HG03442 (cell line): ENCODE measurements around the gene FCHSD1.
"Not testable (repeated sequence)": the region's sequence is repeated elsewhere in the genome, so short reads cannot be mapped to it uniquely, and the experiment has no call there.

Experiments used
- ATAC-seq: cut with Tn5 transposase; IDR thresholded peaks from one replicate; pipeline ENCODE4 v1.9.1; 2021; ENCODE audit warnings: mild to moderate bottlenecking, moderate library complexity; ENCODE audit not compliant: unreplicated experiment

Gene FCHSD1

DNA sequence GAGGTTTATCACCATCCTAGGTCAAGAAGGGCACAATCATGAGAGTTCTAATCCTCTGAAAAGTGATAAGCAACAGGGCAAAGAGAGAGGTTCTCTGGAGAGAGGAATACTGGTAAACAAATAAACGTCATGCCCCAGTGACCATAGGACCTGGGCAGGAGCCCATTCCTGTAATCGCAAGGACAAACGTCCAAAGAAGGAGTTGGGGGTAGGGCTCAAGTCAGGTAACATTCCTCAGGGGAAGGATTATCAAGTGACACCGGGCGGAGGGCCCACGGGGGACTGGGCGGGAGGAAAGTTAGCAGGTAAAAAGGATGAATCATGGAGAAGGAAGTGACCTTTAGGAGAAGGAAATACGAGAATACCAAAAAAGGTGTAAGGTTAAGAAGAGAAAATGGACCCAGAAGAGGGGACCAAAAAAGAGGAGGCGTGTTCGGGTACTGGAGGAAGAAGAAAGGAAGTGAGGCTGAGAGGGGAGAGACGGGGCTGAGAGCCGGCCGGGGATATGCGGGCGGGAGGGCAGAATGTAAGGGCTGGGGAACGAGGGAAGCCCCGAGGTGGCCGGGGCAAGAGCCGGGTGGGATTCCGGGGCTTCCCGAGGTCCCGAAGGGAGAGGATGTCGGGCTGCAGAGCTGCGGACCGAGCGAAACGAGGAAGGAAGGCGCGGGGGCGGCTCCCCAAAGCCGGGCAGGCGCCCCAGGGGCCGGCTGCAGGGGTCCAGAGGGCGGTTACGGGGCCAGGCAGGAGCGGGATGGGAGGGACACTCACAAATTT is 33.0 kb downstream of the FCHSD1 start:
- ATAC-seq = peak; percentile 15

DNA sequence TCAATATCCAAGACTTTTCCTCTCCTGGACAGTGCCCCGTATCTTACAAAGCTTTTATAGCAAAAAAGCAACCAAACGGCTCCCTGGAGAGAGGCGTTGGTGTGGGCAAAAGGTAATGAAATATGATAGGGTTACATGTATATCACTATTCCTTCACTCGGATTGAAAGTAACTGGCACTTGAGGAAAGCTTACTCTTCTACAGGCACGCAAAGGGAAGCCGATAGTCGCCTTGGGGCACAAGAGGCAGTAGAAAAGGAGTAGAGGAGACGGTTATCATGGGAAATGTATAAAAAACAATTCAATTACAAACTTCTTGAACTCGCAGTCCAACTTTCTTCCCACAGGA is 33.6 kb downstream of the FCHSD1 start:
- ATAC-seq = no peak

DNA sequence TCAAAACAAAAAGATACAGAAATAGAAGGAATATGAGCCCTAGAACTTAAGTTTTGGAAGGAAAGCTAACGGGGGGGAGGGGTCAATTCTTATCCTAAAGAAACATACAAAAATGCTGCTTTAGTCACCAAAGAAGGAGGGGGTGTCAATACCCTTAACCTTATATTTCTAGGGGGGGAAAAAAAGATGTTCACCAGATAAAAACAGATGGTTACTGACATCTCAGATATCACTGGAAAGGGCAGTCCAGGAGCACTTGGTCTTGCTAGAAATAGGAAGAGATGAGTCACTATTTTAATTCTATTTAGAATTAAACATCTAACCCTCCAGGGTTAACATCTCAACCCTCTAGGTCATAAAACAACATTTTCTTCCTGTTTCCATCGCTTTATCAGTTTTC is 34.1 kb downstream of the FCHSD1 start:
- ATAC-seq = no peak

DNA sequence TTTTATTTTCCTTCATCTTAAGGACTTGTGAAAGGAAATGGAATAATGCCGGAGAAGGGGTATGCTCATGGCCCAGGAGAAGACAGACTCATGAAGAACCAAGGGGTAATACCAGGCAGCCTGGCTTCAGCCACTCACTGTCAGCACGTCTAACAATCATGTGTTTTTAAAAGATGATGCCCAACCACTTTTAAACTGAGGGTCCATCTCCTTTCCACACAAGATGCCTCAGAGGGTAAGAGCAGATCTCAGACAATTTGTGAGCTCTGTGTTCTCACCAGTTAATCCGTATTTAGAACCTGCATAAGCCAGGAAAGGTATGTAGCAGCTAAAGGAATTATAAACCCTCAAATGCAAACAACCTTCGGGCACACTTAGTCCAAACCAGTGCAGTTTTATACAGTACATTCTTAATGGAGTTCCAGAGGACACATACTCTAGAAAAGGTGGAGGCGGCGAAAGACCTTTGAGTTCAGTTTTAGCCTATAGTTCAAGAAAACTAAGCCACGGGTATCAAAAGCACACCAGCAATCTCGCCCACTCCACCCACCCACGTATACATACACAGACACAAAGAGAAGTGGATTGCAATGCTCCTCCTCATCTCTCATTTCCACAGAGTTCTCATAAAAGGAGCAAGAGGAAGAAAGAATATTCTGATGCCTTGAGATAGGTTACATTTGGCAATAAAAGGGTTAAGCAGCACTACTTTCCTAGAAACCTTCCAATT is 35.1 kb downstream of the FCHSD1 start:
- ATAC-seq = no peak

DNA sequence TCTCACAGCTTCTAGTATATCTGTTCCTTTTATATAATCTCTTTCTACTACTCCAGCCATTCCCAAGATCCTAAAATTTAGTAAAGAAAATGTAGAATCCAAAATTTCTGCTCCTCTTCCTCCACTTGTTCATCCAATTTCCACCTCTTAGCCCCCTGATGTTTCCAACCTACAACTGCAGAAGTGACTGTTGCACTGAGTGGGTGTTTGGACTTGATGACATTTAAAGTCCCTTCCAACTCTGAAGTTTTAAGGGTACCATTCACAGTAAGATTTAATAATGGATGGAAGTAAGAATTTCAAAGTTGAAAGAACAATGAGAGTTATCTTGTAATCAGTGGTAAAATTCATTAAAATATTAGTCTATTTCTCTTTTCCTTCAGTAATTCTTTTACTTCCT is 37.9 kb downstream of the FCHSD1 start:
- ATAC-seq = no peak

DNA sequence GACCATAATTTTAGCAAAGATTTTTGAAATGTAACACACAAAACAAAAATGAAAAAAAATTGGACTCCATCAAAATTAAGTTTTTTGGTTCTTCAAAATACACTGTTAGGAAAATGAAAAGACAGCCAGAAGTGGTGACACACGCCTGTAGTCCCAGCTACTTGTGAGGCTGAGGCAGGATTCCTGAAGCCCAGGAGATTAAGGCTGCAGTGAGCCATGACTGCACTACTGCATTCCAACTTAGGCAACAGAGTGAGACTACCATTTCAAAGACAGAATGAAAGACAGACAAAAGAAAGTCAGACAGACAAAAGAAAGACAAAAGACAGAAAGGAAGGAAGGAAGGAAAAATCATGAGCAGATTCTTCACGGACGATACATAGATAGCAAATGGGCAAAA is 39.9 kb downstream of the FCHSD1 start:
- no peak for ATAC-seq

DNA sequence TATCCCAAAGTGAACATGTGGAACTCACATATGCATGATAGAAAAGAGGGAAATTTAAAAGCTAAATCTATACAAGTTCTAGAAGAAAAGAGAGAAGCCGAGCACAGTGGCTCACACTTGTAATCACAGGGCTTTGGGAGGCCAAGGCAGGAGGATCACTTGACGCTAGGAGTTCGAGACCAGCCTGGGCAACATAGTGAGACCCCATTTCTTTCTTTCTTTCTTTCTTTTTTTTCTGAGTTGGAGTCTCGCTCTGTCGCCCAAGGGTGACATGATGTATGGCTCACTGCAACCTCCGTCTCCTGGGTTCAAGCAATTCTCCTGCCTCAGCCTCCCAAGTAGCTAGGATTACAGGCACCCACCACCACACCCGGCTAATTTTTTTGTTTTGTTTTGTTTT is 41.3 kb downstream of the FCHSD1 start:
- ATAC-seq = not testable (repeated sequence)

DNA sequence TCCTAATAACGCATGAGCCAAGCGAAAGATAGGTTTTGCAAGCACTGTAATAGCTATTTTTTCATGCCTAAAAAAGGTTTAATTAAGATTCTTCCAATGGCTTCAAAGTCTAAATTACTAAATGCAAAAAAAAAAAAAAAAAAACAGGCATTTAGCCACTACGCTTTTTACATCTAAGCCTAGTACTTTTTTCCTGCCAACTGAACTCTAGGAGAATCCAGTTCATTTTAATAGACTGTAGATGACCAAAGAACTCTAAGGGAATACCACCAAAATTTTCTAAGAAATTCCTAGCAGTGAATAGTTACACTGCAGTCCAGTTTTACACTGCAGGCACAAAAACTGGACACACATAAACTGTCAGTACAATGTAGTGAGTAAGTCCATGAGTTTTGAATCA is 42.2 kb downstream of the FCHSD1 start:
- no peak for ATAC-seq

DNA sequence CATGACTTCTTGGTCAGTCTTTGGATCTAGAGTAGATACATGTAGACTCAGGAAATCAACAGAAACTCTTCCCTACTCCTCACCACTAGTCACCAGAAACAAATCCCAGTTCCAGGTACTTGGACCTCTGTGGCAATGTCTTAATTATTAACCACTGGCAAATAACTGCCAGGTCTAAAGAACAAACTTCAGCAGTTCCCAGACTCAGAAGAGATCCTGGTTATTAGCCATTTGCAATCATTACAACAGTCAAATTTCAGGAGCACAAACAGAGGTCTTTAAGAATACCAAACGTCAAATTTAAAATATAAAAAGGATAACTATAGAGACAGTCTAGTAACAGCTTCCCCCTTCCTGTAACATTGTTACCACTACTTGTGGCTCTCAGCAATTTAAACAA is 42.7 kb downstream of the FCHSD1 start:
- no peak for ATAC-seq

DNA sequence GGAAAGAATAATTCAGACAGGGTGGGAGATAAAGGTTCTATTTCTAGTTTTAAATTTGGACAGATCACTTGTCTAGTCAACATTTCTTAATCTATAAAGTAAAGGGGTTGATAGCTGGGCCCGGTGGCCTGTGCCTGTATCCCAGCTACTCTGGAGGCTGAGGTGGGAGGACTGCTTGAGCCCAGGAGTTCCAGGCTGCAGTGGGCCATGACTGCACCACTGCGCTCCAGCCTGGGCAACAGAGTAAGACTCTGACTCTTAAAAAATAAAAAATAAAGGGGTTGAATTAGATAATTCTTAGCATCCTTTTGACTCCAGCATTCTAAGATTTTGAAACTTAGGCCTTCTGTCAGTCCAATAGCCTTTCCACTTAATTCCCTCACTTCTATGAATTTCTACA is 43.2 kb downstream of the FCHSD1 start:
- ATAC-seq = no peak

DNA sequence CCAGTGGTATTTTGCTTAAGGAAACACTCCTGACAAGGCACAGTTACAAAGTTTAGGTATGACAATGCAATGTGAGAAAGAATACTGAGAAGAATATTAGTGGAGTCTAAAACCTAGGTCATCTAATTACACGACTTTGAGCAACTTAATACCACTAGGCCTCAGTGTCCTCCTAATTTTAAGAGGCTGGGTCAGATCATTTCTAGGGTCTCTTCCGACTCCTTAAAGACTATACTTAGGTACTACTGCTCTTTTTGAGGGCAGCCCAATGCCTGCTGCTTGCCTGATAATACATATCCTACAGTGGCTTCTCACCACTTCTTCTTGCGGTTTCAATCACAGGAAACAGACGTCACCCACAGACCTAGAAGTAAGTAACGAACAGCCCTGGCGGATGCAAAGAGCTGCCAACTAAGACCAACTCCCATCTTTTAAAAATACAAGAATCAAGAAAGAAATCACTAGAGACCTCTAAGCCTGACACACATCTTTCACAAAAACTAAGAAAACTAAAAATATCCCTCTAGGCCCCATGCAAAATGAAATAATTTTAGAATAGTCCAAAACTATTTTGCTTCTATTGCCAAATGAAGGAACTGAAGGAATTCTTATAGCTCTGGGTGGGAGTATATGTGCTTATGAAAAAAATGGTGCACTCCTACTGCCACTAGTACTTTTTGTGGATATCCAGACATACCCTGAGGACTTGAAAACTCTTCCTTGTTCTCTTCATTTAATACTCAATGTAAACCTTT is 45.5 kb downstream of the FCHSD1 start:
- peak; percentile 94 for ATAC-seq

DNA sequence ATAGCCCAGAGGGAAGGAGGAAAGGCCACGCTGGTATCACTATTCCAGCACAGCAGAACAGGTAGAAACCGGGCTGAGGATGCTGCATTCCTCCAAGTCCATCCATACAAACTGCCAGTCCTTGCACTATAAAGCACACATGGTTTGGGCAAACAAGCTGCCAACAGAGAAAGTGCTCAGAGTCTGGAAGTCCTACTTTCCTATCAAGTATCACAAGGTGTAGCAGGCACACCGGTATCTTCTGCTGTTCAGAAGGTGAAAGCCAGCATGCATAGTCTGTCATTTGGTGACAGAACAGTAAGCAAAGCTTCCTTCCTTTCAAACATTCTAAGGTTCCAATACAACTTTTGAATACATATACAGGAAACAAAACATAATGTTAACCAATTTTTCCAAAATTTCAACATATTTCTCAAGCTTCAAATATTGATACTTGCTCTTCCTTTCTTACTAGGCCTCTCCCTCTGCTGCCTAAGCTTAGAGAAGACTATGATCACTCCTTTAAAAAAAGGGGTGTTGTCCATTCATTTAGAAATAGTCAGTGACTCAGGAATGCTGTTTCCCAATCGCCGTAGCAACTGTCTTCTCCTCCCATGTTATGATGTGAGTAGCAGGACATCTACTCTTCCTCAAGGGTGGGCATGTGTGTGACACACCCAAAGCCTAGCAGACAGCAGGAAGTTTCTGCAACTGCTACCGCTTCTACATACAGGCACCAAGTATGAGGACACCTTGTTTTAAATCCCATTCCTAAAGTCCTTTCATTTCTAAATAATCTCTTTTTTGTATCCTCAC is 47.1 kb downstream of the FCHSD1 start:
- ATAC-seq = no peak

DNA sequence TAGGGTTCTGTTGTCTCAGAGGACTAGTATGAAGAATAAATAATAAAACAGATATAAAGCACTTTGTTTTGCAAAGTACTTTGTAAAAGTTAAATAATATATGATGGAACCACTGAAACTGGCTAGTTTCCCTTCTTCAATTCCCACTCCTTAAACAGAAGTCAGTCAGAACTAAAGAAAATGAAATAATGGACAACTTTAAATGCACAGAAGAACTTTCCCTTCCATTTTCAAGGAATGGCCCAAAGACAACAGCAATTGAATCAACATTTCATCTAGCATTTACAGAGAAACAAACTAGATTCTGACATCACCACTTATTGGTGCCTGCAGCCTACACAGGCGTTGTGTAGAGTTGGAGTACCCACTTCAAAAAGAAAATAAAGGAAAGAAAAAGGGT is 48.6 kb downstream of the FCHSD1 start:
- no peak for ATAC-seq

DNA sequence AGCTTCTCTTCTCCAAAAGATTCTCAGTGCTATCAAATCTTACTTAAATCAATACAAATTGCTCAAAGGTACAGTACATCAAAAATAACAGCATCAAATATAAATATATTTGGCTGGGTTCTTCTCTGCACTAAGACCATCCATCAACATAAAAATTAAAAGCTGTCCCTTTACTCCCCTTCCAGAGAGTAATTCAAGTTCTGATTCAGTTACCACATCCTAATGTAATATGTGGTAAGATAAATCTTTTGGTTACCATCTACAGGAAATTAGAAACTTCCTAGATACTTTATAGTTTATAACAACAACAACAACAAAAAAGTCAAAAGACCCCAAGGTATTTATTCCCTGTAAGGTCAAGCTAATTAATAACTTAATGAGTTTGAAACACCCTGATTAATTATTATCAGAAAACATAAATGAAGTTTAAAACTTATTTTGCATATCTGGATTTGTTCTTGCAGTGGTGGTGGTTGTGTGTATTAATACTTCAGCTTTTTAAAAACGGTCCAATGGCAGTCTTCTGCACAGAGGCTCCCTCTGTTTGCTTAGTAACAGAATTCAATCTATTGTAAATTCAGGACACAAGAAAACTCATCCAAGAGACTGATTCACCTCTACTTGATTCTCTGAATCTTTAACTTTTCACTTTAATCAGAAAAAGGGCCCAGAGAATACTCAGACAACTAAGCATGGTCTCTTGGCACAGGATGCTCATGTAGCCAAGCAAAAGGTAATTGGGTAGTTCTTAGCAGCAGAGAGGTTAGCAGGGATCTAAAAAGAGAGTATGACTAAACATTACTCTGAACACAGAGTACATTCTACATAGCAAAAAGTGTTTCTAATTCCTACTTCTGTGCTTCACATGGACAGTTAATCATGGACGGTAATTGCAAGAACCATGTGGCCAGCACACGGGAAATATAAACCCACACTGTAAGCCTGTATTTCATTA is 52.5 kb downstream of the FCHSD1 start:
- ATAC-seq = no peak

DNA sequence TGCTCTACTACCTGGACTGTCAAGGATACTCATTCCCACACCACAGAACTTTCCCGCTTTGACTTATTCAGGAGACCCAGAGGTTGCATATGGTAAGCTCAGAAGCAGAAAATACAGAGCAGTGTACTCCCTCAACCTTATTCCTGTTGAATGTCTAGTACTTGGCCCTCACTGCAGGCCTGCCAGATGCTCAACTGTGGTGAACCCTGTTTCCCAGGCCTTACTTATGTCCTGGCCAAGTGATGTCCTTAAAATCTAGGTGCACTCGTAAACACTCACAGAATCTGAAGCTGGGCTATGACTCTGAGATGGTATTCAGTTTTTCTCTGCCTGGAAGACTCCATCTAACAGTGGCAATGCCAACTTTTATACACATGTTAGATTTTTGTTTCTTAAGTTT is 53.4 kb downstream of the FCHSD1 start:
- ATAC-seq = no peak

DNA sequence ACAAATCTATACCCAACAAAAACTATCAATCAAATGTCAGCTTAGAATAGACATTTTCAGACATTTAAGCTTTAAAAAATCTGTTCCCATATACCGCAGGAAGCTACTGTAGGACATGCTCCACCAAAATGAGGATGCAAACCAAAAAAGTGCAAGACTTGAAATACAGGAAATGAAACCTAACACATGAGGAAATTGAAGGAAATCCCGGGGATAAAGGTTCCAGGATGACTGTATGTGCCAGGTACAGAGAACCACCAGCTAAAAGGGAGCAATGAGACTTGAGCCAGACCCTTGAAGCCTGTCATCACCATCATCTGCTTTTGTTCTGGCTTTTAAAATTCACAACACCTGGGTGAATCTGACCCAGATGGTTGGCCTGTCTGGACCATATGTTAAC is 53.8 kb downstream of the FCHSD1 start:
- no peak for ATAC-seq

DNA sequence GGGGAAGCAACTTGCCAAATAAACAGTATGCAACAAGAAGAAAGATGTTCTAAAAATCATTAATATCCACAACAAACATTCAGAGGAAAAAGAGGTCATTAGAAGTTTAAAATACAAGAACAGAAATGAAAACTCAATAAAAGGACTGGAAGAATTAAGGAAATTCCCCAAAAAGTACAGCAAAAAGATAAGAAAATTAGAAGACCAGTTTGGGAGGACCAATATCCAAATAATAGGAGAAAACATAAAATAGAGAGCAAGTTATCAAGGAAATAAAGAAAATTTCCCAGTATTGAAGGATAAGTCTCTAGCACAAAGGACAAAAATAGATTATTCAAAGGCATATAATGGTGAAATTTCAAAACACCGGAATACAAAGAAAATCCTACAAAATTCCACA is 54.4 kb downstream of the FCHSD1 start:
- ATAC-seq = no peak

DNA sequence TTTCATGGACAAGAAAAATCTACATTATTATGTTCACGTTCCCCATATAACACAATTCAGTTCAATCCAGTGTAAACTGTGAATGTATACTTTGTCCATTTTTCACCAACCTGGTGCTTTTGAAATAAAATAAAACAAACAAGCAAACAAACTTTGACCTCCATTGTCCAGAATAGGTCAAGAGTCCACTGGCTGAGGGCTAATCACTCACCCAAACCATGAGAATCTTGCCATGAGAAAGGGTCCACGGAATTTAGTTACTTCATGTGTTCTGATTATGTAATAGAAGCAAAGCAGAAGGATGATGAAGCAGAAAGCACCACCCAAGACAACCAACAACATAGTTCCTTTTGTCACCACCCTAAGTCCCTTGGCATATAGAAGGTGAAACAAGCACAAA is 61.1 kb downstream of the FCHSD1 start:
- ATAC-seq = no peak
